Vagina (tissue), 2 donors: ENCODE results near the gene AIG1.

Source experiments
- CTCF ChIP-seq, 3 experiments: fragments of 450-650 bp in 2 of 3; fragments of 200-600 bp in 1 of 3; sonication (generic) in 1 of 3; IDR thresholded peaks; one replicate each; pipeline ENCODE4 v1.5.1; 2017 to 2019; ENCODE audit warnings: antibody characterized with exemption in 3 of 3, mild to moderate bottlenecking in 2 of 3, moderate library complexity in 2 of 3
- POLR2A ChIP-seq, 2 donors: fragments of 450-650 bp; IDR thresholded peaks; one replicate each; pipeline ENCODE4 v1.6.1; 2017; ENCODE audit warnings: antibody characterized with exemption in 2 of 2, mild to moderate bottlenecking in 2 of 2, moderate library complexity in 2 of 2
- POLR2AphosphoS5 ChIP-seq, 2 donors: sonication (generic); formaldehyde crosslinking; IDR thresholded peaks; one replicate each; pipeline ENCODE4 v1.9.0; 2017; ENCODE audit warnings: antibody characterized with exemption in 2 of 2, mild to moderate bottlenecking in 2 of 2, low read depth in 1 of 2; ENCODE audit not compliant: insufficient read depth in 1 of 2

- TF ChIP-seq POLR2A (IDR thresholded peaks at IDR 0.05), result no peak
- TF ChIP-seq CTCF (IDR thresholded peaks at IDR 0.05), result no peak
- TF ChIP-seq POLR2AphosphoS5 (IDR thresholded peaks at IDR 0.05; ENCODE audit: insufficient read depth in 1 of 2, low read depth in 1 of 2), result no peak
Observed at GRCh38 chr6:143179096-143179495, 118.4 kb downstream of the AIG1 start.
